Colonic mucosa (tissue), 4 donors: ENCODE data around the gene TRMT2A. TPM values are rescaled to one million over a fixed set of nuclear protein-coding genes. Genes with fewer than 3 reads are reported as not detected.

Experiments used
- DNase-seq: peaks from one replicate; pipeline ENCODE4 v3.0.0-alpha.2; 2020
- H3K27ac ChIP-seq: fragments of 200-600 bp; one replicate; pipeline ENCODE4 v1.8.0; 2021
- H3K27me3 ChIP-seq: fragments of 200-600 bp; one replicate; pipeline ENCODE4 v1.8.0; 2021
- H3K36me3 ChIP-seq: fragments of 200-600 bp; one replicate; pipeline ENCODE4 v1.8.0; 2021
- H3K4me1 ChIP-seq: fragments of 200-600 bp; one replicate; pipeline ENCODE4 v1.8.0; 2021; ENCODE audit warnings: mild to moderate bottlenecking
- H3K4me3 ChIP-seq: fragments of 200-600 bp; one replicate; pipeline ENCODE4 v1.8.0; 2021
- H3K9ac ChIP-seq, 2 donors: one replicate each; pipeline ENCODE4 v1.7.0; 2013; ENCODE audit warnings: control low read depth in 2 of 2, low read depth in 2 of 2, low read length in 2 of 2
- H3K9me3 ChIP-seq: fragments of 200-600 bp; one replicate; pipeline ENCODE4 v1.8.0; 2021
- CTCF ChIP-seq: fragments of 200-600 bp; IDR thresholded peaks from one replicate; pipeline ENCODE4 v1.8.0; 2022; ENCODE audit warnings: antibody characterized with exemption, mild to moderate bottlenecking
- intact Hi-C: fragments of 100-400 bp; cut with DNase I; formaldehyde crosslinking; loops from one replicate; pipeline ENCODE4 v1.14.1; 2022
- total RNA-seq, 2 donors: library from RNA; stranded (reverse); fragmentation: NEBNext Ultra II Directional in 1 of 2; extraction: Animal tissue kit (Norgen Biotek cat#: 25700) in 1 of 2; gene quantifications; one replicate each; pipeline ENCODE4 v1.2.1, GENCODE V29; 2021
- donor health status: healthy.
- donor health status: DM: no; HTN: no; CAD: no.
- donor health status: DM: no; HTN: no; CAD: no.

TRMT2A gene
- total RNA-seq, 2 donors from 2014 or later: 31.9 to 63.6 TPM

- DNase-seq: no peak
- Histone ChIP-seq H3K36me3 (no peaks in the 10 kb centered on the region), H3K9me3 (no peaks in the 10 kb centered on the region), H3K4me1 (no peaks in the 10 kb centered on the region), H3K4me3 (no peak overlapping the region), H3K27ac (no peak overlapping the region), H3K9ac (no peak overlapping the region), H3K27me3 (no peaks in the 10 kb centered on the region)
- intact Hi-C loops: no loop called here
- TF ChIP-seq CTCF: no peak
Measured at GRCh38 chr22:20138868-20139267, 21.8 kb upstream of the TRMT2A start.

- DNase-seq: no peak
- Histone ChIP-seq H3K4me3 (no peak overlapping the region), H3K27me3 (no peaks in the 10 kb centered on the region), H3K27ac (no peak overlapping the region), H3K9ac (no peak overlapping the region), H3K36me3 (no peaks in the 10 kb centered on the region), H3K9me3 (no peaks in the 10 kb centered on the region), H3K4me1 (no peaks in the 10 kb centered on the region)
- no peak for TF ChIP-seq CTCF
- intact Hi-C loops: no loop called here
Measured at GRCh38 chr22:20138417-20138738, 21.4 kb upstream of the TRMT2A start.

DNA sequence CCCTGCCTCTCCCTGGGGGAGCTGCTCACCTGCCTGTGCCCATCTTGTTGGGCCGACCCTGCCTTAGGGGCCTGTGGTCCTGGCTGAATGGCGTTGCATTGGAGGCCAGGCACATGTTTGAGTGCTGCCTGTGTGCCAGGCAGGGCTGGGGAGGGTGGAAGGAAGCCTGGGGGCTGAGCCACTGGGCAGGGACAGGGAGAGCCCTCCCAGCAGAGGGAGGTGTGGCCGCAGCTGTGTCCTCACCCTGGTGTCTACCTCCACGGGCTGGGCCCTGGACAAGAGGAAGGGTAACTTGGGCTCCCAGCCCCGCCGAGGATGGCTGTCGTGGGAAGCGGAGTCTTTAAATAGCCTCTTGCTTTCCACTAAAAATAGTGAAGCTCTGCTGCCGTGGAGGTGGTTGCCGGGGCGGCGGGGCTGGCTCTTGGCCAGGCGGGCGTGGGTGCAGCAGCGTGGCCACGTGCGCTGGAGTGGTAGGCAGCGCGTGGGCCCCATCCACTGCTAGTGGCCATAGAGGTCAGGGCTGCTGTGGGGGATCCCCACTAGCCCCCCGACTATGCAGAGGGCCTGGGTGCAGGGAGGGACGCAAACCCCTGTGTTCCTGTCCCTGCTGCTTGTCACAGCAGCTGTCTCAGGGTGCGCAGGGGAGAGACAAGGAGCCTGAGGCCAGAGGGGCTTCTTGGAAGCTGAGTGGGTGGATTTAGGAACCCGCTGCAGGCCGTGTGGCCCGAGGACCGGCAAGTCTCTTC is 20.8 kb upstream of the TRMT2A start:
- H3K27ac ChIP-seq: no peak overlapping the region
- intact Hi-C loops: no loop called here
- H3K4me3 ChIP-seq: no peak overlapping the region
- no peak for DNase-seq
- H3K27me3 ChIP-seq: no peaks in the 10 kb centered on the region
- no peak overlapping the region for H3K9ac ChIP-seq
- no peaks in the 10 kb centered on the region for H3K36me3 ChIP-seq
- no peaks in the 10 kb centered on the region for H3K9me3 ChIP-seq
- peaks cover 2% of the 10 kb centered on the region for H3K4me1 ChIP-seq
- no peak for TF ChIP-seq CTCF

DNA sequence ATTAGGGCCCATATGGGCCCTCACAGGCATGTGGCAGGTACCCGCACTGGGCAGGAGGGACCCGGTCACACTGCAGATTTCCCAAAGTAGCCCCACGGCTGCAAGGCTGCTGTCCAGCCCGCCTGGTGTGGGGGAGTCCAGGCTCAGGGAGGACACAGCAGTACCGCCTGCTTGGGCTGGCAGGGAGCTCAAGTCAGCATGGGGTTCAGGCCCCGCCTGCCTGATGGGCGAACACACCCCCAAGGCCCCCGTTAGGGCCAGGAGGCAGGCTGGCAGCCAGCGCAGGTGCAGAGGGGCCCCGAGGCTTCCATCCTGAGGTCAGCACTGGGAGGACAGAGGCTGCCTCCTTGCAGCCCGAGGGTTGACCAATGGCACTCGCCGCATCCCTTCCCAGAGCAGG is 20.1 kb upstream of the TRMT2A start:
- Histone ChIP-seq H3K4me3 (no peak overlapping the region), H3K4me1 (peaks cover 10% of the 10 kb centered on the region), H3K27me3 (no peaks in the 10 kb centered on the region), H3K9ac (no peak overlapping the region), H3K9me3 (no peaks in the 10 kb centered on the region), H3K36me3 (no peaks in the 10 kb centered on the region), H3K27ac (no peak overlapping the region)
- DNase-seq: no peak
- intact Hi-C loops: no loop called here
- TF ChIP-seq CTCF: no peak

DNA sequence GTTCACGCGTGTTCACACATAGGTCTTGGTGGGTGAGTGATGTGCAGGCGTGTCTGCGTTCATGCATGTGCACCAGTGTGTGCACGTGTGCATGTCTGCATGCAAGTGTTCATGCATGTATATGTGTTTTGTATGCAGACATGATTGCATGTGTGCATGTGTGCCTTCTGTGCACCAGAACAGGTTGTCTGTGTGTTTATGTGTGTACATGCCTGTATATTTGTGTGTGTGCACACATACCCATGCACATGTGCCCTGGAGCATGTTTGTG is 19.5 kb upstream of the TRMT2A start:
- intact Hi-C loops: no loop called here
- H3K4me1 ChIP-seq: peaks cover 10% of the 10 kb centered on the region

More for the DNA sequence above, 19.5 kb upstream of the TRMT2A start:
- no peak overlapping the region for H3K27ac ChIP-seq
- no peaks in the 10 kb centered on the region for H3K27me3 ChIP-seq
- no peak for DNase-seq
- H3K4me3 ChIP-seq: no peak overlapping the region
- TF ChIP-seq CTCF: no peak
- no peak overlapping the region for H3K9ac ChIP-seq
- H3K36me3 ChIP-seq: no peaks in the 10 kb centered on the region
- no peaks in the 10 kb centered on the region for H3K9me3 ChIP-seq
